Effector memory CD8-positive, alpha-beta T cell (primary cell): Measurements from ENCODE around the gene AMH.

Source experiments
- ATAC-seq: fragments of 150-1000 bp; cut with Tn5 transposase; replicated peaks from 2 replicates; pipeline ENCODE4 v1.10.0; 2021; ENCODE audit warnings: mild to moderate bottlenecking, moderate library complexity
- DNase-seq, 3 experiments: peaks; one replicate each; pipeline ENCODE4 v3.0.0; 2021
- H3K27ac Mint-ChIP-seq, 2 donors: one replicate each; pipeline ENCODE4 v1.8.0; 2022; ENCODE audit warnings: mild to moderate bottlenecking in 2 of 2, mixed read lengths in 2 of 2, moderate library complexity in 2 of 2
- H3K27me3 Mint-ChIP-seq, 2 donors: one replicate each; pipeline ENCODE4 v1.8.0; 2022; ENCODE audit warnings: mixed read lengths in 2 of 2
- H3K36me3 Mint-ChIP-seq: one replicate; pipeline ENCODE4 v1.8.0; 2022; ENCODE audit warnings: mild to moderate bottlenecking, moderate library complexity, mixed read lengths; ENCODE audit not compliant: insufficient read depth
- H3K4me1 Mint-ChIP-seq, 2 donors: one replicate each; pipeline ENCODE4 v1.8.0; 2022; ENCODE audit warnings: low read depth in 2 of 2, mixed read lengths in 2 of 2
- H3K4me3 Mint-ChIP-seq, 2 donors: one replicate each; pipeline ENCODE4 v1.8.0; 2022; ENCODE audit warnings: mild to moderate bottlenecking in 2 of 2, mixed read lengths in 2 of 2, moderate library complexity in 2 of 2
- H3K9me3 Mint-ChIP-seq, 2 donors: one replicate each; pipeline ENCODE4 v1.8.0; 2022; ENCODE audit warnings: mixed read lengths in 2 of 2

The AMH gene

DNA sequence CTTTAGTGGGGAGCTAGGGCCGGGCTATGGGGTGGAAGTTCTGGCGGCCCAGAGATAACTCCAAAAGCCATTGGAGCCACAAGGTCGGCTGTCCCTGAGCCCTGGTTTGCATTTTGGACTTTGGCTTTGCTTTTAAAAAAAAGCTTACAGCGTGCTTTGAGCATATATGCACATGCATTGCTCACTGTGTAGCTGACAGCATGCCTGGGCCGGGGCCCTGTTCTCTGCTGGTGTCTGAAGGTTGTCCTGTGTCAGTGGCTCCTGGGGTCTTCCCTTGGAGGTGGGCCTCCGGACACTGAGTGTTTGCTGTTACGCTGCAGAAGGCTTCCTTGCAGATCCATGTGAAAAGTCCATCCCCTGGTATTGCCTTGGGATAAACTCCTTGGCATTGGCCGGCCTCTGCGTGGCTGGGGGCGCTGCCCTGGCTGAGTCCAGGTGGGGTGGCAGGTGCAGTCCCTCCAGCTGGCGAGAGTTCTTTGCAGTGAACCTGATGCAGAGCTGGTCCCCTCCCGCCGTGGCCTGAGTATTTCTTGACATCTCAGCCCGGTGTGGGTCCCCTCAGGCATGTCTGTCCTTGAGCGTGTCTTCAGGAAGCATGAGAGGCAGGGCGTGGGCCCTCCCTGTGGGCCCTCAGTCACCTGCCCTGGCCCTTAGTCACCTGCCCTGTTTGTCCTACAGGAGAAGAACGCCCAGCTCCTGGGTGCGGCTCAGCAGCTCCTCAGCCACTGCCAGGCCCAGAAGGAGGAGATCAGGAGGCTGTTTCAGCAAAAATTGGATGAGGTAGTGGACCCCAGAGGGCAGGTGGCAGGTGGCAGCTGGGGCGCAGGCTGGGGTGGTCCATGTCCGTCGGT, 36.0 kb upstream of the AMH start:
- DNase-seq: no peak
- Mint-ChIP-seq H3K4me1 (no peaks in the 10 kb centered on the region), H3K36me3 (peaks cover 25% of the 10 kb centered on the region), H3K9me3 (no peaks in the 10 kb centered on the region), H3K27me3 (no peaks in the 10 kb centered on the region), H3K27ac (no peak overlapping the region), H3K4me3 (no peak overlapping the region)
- ATAC-seq: no peak

DNA sequence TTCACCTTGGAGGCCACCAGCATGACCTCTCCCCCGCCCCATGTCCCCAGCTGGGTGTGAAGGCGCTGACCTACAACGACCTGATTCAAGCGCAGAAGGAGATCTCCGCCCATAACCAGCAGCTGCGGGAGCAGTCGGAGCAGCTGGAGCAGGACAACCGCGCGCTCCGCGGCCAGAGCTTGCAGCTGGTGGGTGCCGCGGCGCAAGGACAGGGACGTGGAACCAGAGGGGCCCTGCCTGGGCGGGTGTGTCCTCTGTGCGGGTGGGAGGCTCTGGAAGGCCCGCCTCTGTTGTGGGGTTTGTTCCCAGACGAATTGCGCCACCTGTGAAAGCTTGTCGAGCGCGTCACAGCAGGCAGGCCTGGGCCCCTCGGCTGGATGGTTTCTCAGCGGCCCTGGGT, 35.3 kb upstream of the AMH start:
- Mint-ChIP-seq H3K27ac (no peak overlapping the region), H3K4me3 (no peak overlapping the region), H3K4me1 (no peaks in the 10 kb centered on the region), H3K27me3 (no peaks in the 10 kb centered on the region), H3K9me3 (no peaks in the 10 kb centered on the region), H3K36me3 (peaks cover 25% of the 10 kb centered on the region)
- DNase-seq (no peak), ATAC-seq (no peak)

DNA sequence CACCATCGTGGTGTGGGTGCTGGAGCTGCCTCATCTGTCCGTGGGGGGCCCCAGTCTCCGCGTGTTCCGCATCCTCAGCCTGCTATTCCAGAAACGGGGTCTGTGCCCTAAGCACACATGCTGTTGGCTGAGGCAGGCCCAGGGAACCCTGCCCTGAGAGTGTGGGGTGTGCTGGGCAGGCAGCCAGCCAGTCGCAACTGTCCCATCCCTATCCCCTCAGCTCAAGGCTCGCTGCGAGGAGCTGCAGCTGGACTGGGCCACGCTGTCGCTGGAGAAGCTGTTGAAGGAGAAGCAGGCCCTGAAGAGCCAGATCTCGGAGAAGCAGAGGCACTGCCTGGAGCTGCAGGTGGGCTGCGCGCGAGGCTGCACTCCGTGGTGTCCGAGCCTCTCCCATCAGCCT, 34.9 kb upstream of the AMH start:
- Mint-ChIP-seq H3K27me3 (no peaks in the 10 kb centered on the region), H3K36me3 (peaks cover 25% of the 10 kb centered on the region), H3K4me3 (no peak overlapping the region), H3K9me3 (no peaks in the 10 kb centered on the region), H3K27ac (no peak overlapping the region), H3K4me1 (no peaks in the 10 kb centered on the region)
- ATAC-seq (no peak), DNase-seq (no peak)

DNA sequence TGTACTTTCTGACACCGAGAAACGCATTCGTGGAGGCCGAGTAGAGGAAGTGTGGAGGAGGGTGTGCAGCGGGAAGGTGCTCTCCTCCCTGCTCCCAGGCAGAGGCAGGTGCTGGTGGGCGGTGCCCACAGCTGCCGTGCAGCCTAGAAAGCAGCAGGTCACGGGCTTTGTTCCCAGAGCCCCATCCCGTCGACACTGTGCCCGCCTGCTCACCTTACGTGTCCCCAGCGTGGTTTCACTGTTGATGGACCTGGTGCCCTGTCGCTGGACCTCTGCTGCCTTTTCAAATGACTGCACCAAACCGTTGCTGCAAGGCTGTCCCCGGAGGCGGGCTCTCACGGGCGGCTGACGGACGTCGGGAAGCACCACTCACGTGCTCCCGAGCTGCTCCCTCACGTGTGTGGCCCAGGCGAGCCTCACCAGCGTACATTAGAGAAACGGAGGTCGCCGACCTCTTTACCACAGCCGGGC, 33.8 kb upstream of the AMH start:
- no peak for DNase-seq
- H3K36me3 Mint-ChIP-seq: peaks cover 27% of the 10 kb centered on the region
- H3K27me3 Mint-ChIP-seq: no peaks in the 10 kb centered on the region
- no peaks in the 10 kb centered on the region for H3K4me1 Mint-ChIP-seq
- H3K9me3 Mint-ChIP-seq: no peaks in the 10 kb centered on the region
- peak overlapping the region in 1 of 2 donors; percentile 83 for H3K27ac Mint-ChIP-seq
- ATAC-seq: no peak
- H3K4me3 Mint-ChIP-seq: no peak overlapping the region

DNA sequence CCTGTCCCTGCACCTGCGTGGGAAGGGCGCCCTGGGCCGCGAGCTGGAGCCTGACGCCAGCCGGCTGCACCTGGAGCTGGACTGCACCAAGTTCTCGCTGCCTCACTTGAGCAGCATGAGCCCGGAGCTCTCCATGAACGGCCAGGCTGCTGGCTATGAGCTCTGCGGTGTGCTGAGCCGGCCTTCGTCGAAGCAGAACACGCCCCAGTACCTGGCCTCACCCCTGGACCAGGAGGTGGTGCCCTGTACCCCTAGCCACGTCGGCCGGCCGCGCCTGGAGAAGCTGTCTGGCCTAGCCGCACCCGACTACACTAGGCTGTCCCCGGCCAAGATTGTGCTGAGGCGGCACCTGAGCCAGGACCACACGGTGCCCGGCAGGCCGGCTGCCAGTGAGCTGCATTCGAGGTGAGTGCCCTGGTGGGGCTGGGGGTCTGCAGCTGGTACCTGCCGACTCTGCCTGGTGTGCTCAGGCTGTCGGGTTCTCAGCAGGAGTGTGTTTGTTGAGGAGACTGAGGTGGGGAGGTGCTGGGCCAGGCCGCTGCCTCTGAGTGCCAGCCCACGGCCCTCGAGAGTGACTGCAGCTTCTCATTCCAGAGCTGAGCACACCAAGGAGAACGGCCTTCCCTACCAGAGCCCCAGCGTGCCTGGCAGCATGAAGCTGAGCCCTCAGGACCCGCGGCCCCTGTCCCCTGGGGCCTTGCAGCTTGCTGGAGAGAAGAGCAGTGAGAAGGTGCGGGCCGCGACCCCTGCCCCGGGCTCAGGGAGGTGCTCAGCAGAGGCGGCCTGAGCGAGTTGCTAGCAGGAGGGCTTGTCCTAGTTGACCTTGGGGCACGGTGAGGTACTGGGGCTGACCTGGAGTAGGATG, 32.5 kb upstream of the AMH start:
- DNase-seq (no peak), ATAC-seq (no peak)
- Mint-ChIP-seq H3K27me3 (no peaks in the 10 kb centered on the region), H3K27ac (peak overlapping the region in 1 of 2 donors; percentile 83), H3K9me3 (no peaks in the 10 kb centered on the region), H3K4me3 (no peak overlapping the region), H3K4me1 (no peaks in the 10 kb centered on the region), H3K36me3 (peaks cover 25% of the 10 kb centered on the region)

DNA sequence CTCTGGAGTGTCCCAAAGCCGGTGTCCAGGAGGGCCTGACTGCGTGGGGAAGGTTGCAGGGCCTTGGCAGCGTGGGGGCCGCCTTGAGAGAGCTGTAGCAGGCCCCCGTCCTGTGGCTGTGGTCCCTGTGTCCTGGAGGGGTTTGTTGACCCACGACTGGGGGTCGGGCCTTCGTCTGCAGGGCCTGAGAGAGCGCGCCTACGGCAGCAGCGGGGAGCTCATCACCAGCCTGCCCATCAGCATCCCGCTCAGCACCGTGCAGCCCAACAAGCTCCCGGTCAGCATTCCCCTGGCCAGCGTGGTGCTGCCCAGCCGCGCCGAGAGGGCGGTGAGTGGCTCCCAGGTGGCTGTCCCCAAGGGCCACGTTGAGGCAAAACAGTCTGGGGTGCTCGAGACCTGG, 31.5 kb upstream of the AMH start:
- DNase-seq (no peak), ATAC-seq (no peak)
- H3K9me3 Mint-ChIP-seq: no peaks in the 10 kb centered on the region
- H3K4me3 Mint-ChIP-seq: no peak overlapping the region
- peaks cover 20% of the 10 kb centered on the region for H3K36me3 Mint-ChIP-seq
- H3K4me1 Mint-ChIP-seq: no peaks in the 10 kb centered on the region
- H3K27me3 Mint-ChIP-seq: no peaks in the 10 kb centered on the region
- H3K27ac Mint-ChIP-seq: no peak overlapping the region

DNA sequence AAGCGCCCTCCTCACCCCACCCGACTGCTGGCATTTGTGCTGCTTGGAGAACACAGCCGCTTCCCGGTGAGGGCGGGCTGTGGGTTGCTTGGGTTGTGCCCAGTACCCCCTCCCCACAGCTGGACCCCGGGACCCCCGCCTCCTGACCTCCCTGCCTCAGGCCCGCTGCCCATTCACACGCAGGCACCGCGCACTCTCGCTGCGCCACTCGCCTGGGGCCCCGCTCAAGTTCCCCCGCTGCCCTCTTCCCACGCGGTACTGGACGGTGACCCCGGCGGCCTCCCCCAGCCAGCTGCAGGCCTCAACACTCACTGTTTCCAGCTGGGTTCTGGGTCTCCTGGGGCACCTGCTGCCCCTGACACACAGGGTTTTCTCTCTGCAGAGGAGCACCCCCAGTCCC, 29.4 kb upstream of the AMH start:
- Mint-ChIP-seq H3K36me3 (peaks cover 25% of the 10 kb centered on the region), H3K4me1 (peaks cover 6 to 7% of the 10 kb centered on the region in 2 donors), H3K27me3 (no peaks in the 10 kb centered on the region), H3K4me3 (no peak overlapping the region), H3K27ac (no peak overlapping the region), H3K9me3 (no peaks in the 10 kb centered on the region)
- DNase-seq: no peak
- no peak for ATAC-seq

DNA sequence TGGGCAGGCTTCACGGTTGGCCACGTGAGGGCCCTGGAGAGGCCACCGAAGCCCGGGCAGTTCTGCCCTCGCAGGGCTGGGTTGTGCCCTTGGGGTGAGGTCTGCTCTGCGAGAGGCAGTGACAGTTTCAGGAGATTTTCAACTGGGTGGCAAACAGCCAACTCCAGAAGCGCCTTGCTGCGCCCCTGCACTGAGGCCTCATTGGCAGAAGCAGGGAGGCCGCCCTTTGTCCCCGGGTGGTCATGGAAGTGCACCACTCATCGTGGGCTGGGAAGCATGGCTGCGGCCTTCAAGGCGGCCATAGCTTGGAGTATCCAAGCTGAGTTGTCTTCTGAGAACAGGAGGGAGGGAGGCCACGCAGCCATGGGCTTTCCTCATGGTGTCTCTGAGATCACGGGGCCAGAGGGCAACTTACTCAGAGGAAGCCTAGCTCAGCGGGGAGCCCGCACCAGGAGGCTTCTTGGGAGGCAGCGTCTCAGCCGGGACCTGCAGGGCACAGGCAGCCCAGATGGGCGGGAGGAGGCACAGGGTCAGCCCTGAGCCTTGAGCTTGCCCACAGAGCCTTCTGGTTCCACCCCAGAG, 27.8 kb upstream of the AMH start:
- no peaks in the 10 kb centered on the region for H3K27me3 Mint-ChIP-seq
- H3K4me1 Mint-ChIP-seq: peaks cover 6 to 7% of the 10 kb centered on the region in 2 donors
- H3K9me3 Mint-ChIP-seq: no peaks in the 10 kb centered on the region
- DNase-seq (no peak), ATAC-seq (no peak)
- peak overlapping the region; percentile 49 to 75 for H3K27ac Mint-ChIP-seq
- H3K36me3 Mint-ChIP-seq: peaks cover 20% of the 10 kb centered on the region
- no peak overlapping the region for H3K4me3 Mint-ChIP-seq

DNA sequence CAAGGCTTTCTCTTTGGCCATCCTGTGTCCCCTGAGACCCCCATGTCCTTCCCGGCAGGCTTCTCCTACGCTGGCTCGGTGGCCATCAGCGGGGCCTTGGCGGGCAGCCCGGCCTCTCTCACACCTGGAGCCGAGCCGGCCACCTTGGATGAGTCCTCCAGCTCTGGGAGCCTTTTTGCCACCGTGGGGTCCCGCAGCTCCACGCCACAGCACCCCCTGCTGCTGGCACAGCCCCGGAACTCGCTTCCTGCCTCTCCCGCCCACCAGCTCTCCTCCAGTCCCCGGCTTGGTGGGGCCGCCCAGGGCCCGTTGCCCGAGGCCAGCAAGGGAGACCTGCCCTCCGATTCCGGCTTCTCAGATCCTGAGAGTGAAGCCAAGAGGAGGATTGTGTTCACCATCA, 27.2 kb upstream of the AMH start:
- Mint-ChIP-seq H3K36me3 (peaks cover 20% of the 10 kb centered on the region), H3K27ac (no peak overlapping the region), H3K4me3 (no peak overlapping the region), H3K9me3 (no peaks in the 10 kb centered on the region), H3K4me1 (peaks cover 6 to 7% of the 10 kb centered on the region in 2 donors), H3K27me3 (no peaks in the 10 kb centered on the region)
- no peak for DNase-seq
- ATAC-seq: no peak

DNA sequence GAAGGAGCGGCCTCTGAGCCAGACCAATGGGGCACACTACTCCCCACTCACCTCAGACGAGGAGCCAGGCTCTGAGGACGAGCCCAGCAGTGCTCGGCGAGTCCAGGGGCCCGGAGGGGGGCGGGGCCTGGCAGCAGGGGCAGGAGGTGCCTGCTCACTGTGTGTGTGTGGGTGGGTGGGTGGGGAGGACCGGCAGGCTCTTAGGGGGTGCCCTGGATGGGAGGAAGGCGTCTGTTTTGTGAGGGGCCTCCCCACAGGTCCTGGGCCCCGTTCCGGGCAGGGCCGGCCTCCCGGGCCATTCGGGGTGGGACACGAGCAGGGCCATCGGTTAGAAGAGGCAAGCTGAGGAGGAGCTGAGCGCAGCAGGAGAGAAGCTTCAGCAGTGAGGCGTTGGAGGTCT, 25.7 kb upstream of the AMH start:
- DNase-seq: no peak
- ATAC-seq: no peak
- H3K4me3 Mint-ChIP-seq: no peak overlapping the region
- peak overlapping the region; percentile 91 to 97 for H3K27ac Mint-ChIP-seq
- H3K36me3 Mint-ChIP-seq: peaks cover 20% of the 10 kb centered on the region
- peaks cover 6 to 7% of the 10 kb centered on the region in 2 donors for H3K4me1 Mint-ChIP-seq
- no peaks in the 10 kb centered on the region for H3K27me3 Mint-ChIP-seq
- no peaks in the 10 kb centered on the region for H3K9me3 Mint-ChIP-seq

DNA sequence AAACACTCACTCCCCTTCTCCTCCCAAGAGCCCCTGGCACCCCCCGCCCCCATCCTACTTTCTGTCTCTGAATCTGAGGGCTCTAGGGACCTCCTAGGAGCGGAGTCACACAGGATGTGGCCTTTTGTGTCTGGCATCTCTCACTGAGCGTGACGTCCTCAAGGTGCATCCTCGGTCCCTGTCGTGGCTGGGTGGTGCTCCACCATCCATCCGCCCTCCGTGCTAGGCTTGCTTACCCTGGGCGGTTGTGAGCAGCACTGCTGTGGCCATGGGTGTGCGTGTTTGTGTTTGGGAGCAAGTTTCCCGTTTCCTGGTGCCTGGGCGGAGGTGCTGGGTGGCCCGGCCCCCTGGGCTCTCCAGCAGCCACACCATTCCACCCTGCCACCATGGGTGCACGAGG, 25.2 kb upstream of the AMH start:
- DNase-seq: peak; percentile 17 to 66 (median 31)
- H3K27ac Mint-ChIP-seq: peak overlapping the region; percentile 91 to 97
- peak overlapping the region in 1 of 2 donors; percentile 65 for H3K4me3 Mint-ChIP-seq
- H3K27me3 Mint-ChIP-seq: no peaks in the 10 kb centered on the region
- H3K36me3 Mint-ChIP-seq: peaks cover 20% of the 10 kb centered on the region
- peak; percentile 95 for ATAC-seq
- peaks cover 6 to 7% of the 10 kb centered on the region in 2 donors for H3K4me1 Mint-ChIP-seq
- no peaks in the 10 kb centered on the region for H3K9me3 Mint-ChIP-seq

DNA sequence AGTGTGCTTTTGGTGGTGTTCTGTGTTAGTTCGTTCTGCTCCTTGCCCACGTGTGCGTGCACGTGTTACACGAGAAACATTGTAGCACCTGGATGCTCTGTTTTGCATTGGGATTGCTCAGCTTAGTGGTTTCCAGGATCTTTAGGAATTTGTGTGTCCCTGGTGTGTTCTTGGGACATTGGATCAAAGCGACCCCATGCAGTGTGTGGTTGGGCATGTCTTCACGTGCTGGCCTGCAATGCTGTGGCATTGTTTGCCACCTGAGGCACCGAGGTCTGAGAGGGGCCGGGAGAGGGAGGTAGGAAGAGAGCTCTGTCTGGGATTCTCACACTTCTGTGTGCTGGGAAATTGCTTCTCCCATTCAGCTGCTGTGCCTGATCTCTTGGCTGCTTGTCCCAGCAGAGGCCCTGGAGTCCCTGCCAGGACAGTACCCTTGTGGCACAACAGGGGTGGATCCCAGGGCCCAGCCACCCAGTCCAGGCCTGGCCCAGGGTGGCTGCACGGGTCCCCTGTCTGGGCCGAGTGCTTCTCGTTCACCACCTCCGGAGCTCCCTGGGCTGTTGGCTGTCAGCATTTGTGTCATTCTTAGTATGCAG, 24.3 kb upstream of the AMH start:
- Mint-ChIP-seq H3K27me3 (no peaks in the 10 kb centered on the region), H3K9me3 (no peaks in the 10 kb centered on the region), H3K4me3 (no peak overlapping the region), H3K36me3 (peaks cover 19% of the 10 kb centered on the region), H3K4me1 (peaks cover 6 to 7% of the 10 kb centered on the region in 2 donors), H3K27ac (peak overlapping the region in 1 of 2 donors; percentile 97)
- ATAC-seq (no peak), DNase-seq (no peak)

DNA sequence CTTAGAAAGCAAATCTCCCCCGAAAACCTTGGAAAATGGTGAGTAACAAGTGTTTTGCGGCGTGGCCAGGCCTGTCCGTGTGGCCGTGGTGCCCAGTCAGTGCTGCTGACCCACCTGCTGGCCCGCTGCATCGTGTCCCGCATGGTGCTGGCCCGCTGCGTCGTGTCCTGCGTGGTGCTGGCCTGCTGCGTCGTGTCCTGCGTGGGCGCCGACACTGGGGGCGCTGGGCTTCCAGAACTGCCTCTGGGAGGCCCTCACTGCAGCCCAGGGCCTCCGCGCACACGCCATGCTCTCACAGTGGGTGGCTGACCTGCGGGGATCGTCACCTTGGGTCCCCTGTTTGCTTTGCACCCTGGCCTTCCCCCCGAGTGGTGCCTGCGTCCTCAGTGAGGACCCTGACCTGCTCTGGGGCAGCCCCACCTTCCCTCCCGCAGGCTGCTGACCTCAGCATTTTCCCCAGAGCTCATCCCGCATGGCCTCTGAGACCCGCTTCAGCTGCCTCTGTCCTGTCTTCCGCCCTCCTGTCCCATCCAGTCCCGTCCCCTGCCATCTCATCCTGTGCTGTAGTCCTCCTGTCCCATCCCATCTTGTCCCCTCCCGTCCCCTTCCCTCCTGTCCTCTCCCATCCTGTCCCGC, 23.6 kb upstream of the AMH start:
- no peak for ATAC-seq
- Mint-ChIP-seq H3K27ac (peak overlapping the region; percentile 64 to 81), H3K4me1 (peaks cover 6 to 7% of the 10 kb centered on the region in 2 donors)

More for the DNA sequence above, 23.6 kb upstream of the AMH start:
- H3K36me3 Mint-ChIP-seq: peaks cover 22% of the 10 kb centered on the region
- no peak overlapping the region for H3K4me3 Mint-ChIP-seq
- no peaks in the 10 kb centered on the region for H3K27me3 Mint-ChIP-seq
- no peak for DNase-seq
- no peaks in the 10 kb centered on the region for H3K9me3 Mint-ChIP-seq
